MM.1S (cell line): ENCODE measurements around the gene PTPRJ.

Source experiments
- DNase-seq: peaks from one replicate; pipeline ENCODE4 v3.0.0-alpha.2; 2015
- H2AFZ ChIP-seq: fragments of 300-600 bp; sonication (generic); 2 replicates; pipeline ENCODE4 v1.6.0; 2016; ENCODE audit warnings: antibody characterized with exemption, low read length
- H3F3A ChIP-seq: fragments of 300-600 bp; sonication (generic); 2 replicates; pipeline ENCODE4 v1.6.1; 2016; ENCODE audit warnings: mild to moderate bottlenecking, antibody characterized with exemption, low read length, moderate library complexity, mixed read lengths; ENCODE audit not compliant: insufficient read depth
- H3K27ac ChIP-seq: fragments of 300-600 bp; sonication (generic); 2 replicates; pipeline ENCODE4 v1.5.1; 2016; ENCODE audit warnings: mild to moderate bottlenecking, low read length
- H3K27me3 ChIP-seq: fragments of 300-600 bp; sonication (generic); replicated peaks from 2 replicates; pipeline ENCODE4 v1.6.0; 2016; ENCODE audit warnings: low read length; ENCODE audit not compliant: insufficient read depth
- H3K36me3 ChIP-seq: fragments of 300-600 bp; sonication (generic); replicated peaks from 2 replicates; pipeline ENCODE4 v1.6.1; 2016; ENCODE audit warnings: mild to moderate bottlenecking, low read length, mixed read lengths; ENCODE audit not compliant: insufficient read depth
- H3K4me1 ChIP-seq: fragments of 300-600 bp; sonication (generic); 2 replicates; pipeline ENCODE4 v1.6.1; 2016; ENCODE audit warnings: low read length, mixed read lengths
- H3K4me2 ChIP-seq: fragments of 300-600 bp; sonication (generic); 2 replicates; pipeline ENCODE4 v1.6.0; 2016; ENCODE audit warnings: low read depth, low read length
- H3K4me3 ChIP-seq: fragments of 300-600 bp; sonication (generic); 2 replicates; pipeline ENCODE4 v1.5.1; 2016; ENCODE audit warnings: low read length, mixed read lengths
- H3K79me2 ChIP-seq: fragments of 300-600 bp; sonication (generic); 2 replicates; pipeline ENCODE4 v1.6.1; 2016; ENCODE audit warnings: mixed run types, low read length, mixed read lengths
- H3K9ac ChIP-seq: fragments of 300-600 bp; sonication (generic); 2 replicates; pipeline ENCODE4 v1.6.1; 2016; ENCODE audit warnings: low read length, mixed read lengths
- H3K9me2 ChIP-seq: fragments of 300-600 bp; sonication (generic); replicated peaks from 2 replicates; pipeline ENCODE4 v1.6.1; 2016; ENCODE audit warnings: mild to moderate bottlenecking, low read length, mixed read lengths; ENCODE audit not compliant: insufficient read depth
- H3K9me3 ChIP-seq: fragments of 300-600 bp; sonication (generic); replicated peaks from 2 replicates; pipeline ENCODE4 v1.6.1; 2016; ENCODE audit warnings: mild to moderate bottlenecking, low read length, mixed read lengths; ENCODE audit not compliant: insufficient read depth
- H4K20me1 ChIP-seq: fragments of 300-600 bp; sonication (generic); 2 replicates; pipeline ENCODE4 v1.6.1; 2016; ENCODE audit warnings: mild to moderate bottlenecking, low read length, moderate library complexity, mixed read lengths; ENCODE audit not compliant: insufficient read depth
- CTCF ChIP-seq: fragments of 300-600 bp; sonication (generic); IDR thresholded peaks from 2 replicates; pipeline ENCODE4 v1.5.1; 2016; ENCODE audit warnings: antibody characterized with exemption, low read length, mixed read lengths
- EZH2 ChIP-seq: fragments of 300-600 bp; sonication (generic); optimal IDR thresholded peaks from 2 replicates; pipeline ENCODE3; 2017; ENCODE audit warnings: low read depth, mild to moderate bottlenecking, antibody characterized with exemption, low read length, mixed read lengths
- EZH2phosphoT487 ChIP-seq: fragments of 300-600 bp; sonication (generic); IDR thresholded peaks from 2 replicates; pipeline ENCODE4 v1.6.1; 2018; ENCODE audit warnings: antibody characterized with exemption, low read length

Gene PTPRJ

DNA sequence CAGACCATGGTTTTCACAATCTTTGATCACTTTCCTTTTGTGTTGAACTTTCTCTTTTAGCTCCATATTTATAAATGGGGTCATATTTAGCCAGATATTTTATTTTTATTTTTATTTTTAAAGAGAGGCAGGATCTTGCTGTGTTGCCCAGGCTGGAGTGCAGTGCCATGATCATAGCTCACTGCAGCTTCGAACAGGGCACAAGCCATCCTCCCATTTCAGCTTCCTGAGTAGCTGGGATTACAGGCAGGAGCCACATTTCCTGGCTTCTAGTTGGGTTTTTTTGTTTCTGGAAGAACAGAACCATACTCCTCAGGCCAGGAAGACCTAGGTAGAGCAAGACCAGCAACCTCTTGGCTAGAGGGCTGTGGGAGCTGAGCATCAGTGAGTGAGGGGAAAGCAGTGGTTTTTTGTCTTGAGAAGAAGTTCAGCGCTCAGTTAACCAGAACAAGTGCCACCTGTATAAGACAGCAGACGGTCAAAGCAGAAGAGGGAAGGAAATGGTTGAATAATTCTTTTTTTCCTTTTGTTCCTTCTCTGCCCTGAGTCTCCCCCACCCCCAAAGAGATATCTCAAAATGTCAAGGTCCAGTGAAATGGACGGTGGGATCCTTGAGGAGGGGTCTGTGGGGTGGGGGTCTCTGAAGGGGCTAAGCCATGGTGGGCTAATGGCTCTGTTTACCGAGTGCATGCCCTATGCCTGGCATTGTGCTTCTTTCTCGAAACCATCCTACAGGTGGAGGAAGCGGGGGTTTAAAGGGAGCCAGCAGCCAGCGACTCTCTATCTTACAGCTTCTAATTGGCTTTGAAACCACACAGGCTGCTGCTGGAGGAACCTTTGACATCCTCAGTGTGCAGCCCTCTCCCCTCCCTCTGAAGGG, 63.0 kb downstream of the PTPRJ start:
- Histone ChIP-seq H3K4me3 (no peak overlapping the region), H3K9me2 (no peaks in the 10 kb centered on the region), H3K4me1 (no peaks in the 10 kb centered on the region), H3K27ac (no peak overlapping the region), H3F3A (no peaks in the 10 kb centered on the region), H3K9me3 (no peaks in the 10 kb centered on the region), H3K9ac (no peak overlapping the region), H3K27me3 (no peaks in the 10 kb centered on the region), H4K20me1 (no peaks in the 10 kb centered on the region), H3K79me2 (no peaks in the 10 kb centered on the region), H3K4me2 (no peak overlapping the region), H2AFZ (no peak overlapping the region), H3K36me3 (no peaks in the 10 kb centered on the region)
- DNase-seq = no peak
- TF ChIP-seq CTCF (no peak), EZH2phosphoT487 (no peak), EZH2 (no peak)

DNA sequence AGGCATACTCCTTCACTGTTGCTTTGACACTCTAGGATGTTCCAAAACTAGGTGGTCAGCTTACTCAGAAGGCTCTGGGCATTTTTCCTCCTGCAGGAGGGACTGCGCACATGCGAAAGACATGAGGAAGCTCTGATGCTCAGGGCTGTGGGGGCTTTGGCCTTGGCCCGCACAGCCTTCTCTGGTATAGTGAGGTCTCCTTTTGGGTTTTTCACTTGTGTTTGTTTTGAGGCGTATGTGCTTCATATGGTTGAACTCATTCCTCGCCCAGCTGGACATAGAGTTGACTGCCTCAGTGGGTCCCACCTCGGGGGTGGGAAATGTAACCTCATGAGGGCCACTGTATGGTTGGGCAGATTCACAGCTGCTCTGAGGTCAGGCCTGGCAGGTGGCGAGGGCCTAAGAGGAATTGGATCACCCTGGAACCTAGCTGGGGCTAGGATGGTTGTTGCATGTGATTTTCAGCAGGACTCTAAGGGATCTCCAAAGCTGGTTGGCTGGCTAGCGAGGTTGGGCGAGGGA, 63.7 kb downstream of the PTPRJ start:
- no peak overlapping the region for H2AFZ ChIP-seq
- H3K4me3 ChIP-seq = no peak overlapping the region
- no peak for TF ChIP-seq CTCF
- no peaks in the 10 kb centered on the region for H3K4me1 ChIP-seq
- H3K79me2 ChIP-seq = no peaks in the 10 kb centered on the region
- no peaks in the 10 kb centered on the region for H3K9me3 ChIP-seq
- H3F3A ChIP-seq = no peaks in the 10 kb centered on the region
- H3K27me3 ChIP-seq = no peaks in the 10 kb centered on the region
- no peak for DNase-seq
- H3K36me3 ChIP-seq = no peaks in the 10 kb centered on the region
- H3K9ac ChIP-seq = no peak overlapping the region
- H3K9me2 ChIP-seq = no peaks in the 10 kb centered on the region
- no peak overlapping the region for H3K4me2 ChIP-seq
- no peak overlapping the region for H3K27ac ChIP-seq
- H4K20me1 ChIP-seq = no peaks in the 10 kb centered on the region

- no peak for TF ChIP-seq EZH2phosphoT487
- Histone ChIP-seq H3F3A (no peaks in the 10 kb centered on the region), H3K4me3 (no peak overlapping the region), H3K9me3 (no peaks in the 10 kb centered on the region), H3K27ac (no peak overlapping the region), H3K79me2 (no peaks in the 10 kb centered on the region), H3K27me3 (no peaks in the 10 kb centered on the region), H3K4me2 (no peak overlapping the region), H3K9ac (no peak overlapping the region), H3K4me1 (no peaks in the 10 kb centered on the region), H3K36me3 (no peaks in the 10 kb centered on the region), H2AFZ (no peak overlapping the region), H3K9me2 (no peaks in the 10 kb centered on the region), H4K20me1 (no peaks in the 10 kb centered on the region)
- DNase-seq = no peak
These were observed 64.2 kb downstream of the PTPRJ start for GRCh38 chr11:48044577-48044976.

GRCh38 chr11:48045536-48045935, 65.2 kb downstream of the PTPRJ start:
- Histone ChIP-seq H3K79me2 (no peaks in the 10 kb centered on the region), H3K4me3 (no peak overlapping the region), H3K9me2 (no peaks in the 10 kb centered on the region), H2AFZ (no peak overlapping the region), H3F3A (no peaks in the 10 kb centered on the region), H3K27me3 (no peaks in the 10 kb centered on the region), H3K4me2 (no peak overlapping the region), H4K20me1 (no peaks in the 10 kb centered on the region), H3K9ac (no peak overlapping the region), H3K9me3 (no peaks in the 10 kb centered on the region), H3K4me1 (no peaks in the 10 kb centered on the region), H3K36me3 (no peaks in the 10 kb centered on the region), H3K27ac (no peak overlapping the region)
- DNase-seq = no peak
- TF ChIP-seq CTCF (no peak), EZH2 (no peak), EZH2phosphoT487 (no peak)
